Activated CD4-positive, alpha-beta T cell treated with anti-CD3 and anti-CD28 coated beads for 36 hours (primary cell): ENCODE measurements around the gene PRODH2. TPM values are rescaled to one million over a fixed set of nuclear protein-coding genes. Genes with fewer than 3 reads are reported as not detected.
A peak's percentile ranks its signal among the peaks of the same experiment; 100 is the strongest.

Source experiments
- ATAC-seq: fragments of 200-7000 bp; cut with Tn5 transposase; one replicate; pipeline ENCODE4 v1.10.0; 2021; ENCODE audit warnings: mild to moderate bottlenecking, moderate library complexity
- CTCF ChIA-PET: fragments of 350-600 bp; sonication (Branson Sonifier 250); formaldehyde crosslinking; loops from one replicate; lab custom pipeline; 2021; ENCODE audit warnings: antibody characterized with exemption; lab: Charles Lee
- POLR2A ChIA-PET: fragments of 350-600 bp; sonication (Branson Sonifier 250); formaldehyde crosslinking; loops from one replicate; lab custom pipeline; 2021; ENCODE audit warnings: antibody characterized with exemption, inconsistent platforms; lab: Charles Lee
- DNase-seq: peaks from one replicate; pipeline ENCODE4 v3.0.0-alpha.2; 2020
- H3K27ac Mint-ChIP-seq: one replicate; pipeline ENCODE4 v1.8.0; 2021; ENCODE audit warnings: mixed read lengths
- H3K27me3 Mint-ChIP-seq: one replicate; pipeline ENCODE4 v1.8.0; 2021; ENCODE audit warnings: mixed read lengths
- H3K36me3 Mint-ChIP-seq: one replicate; pipeline ENCODE4 v1.8.0; 2021; ENCODE audit warnings: low read depth, mixed read lengths
- H3K4me1 Mint-ChIP-seq: one replicate; pipeline ENCODE4 v1.8.0; 2021; ENCODE audit warnings: mixed read lengths
- H3K4me3 Mint-ChIP-seq: one replicate; pipeline ENCODE4 v1.8.0; 2021; ENCODE audit warnings: mild to moderate bottlenecking, moderate library complexity, mixed read lengths
- H3K9me3 Mint-ChIP-seq: one replicate; pipeline ENCODE4 v1.8.0; 2021; ENCODE audit warnings: low read depth, mixed read lengths
- intact Hi-C, 2 experiments: fragments of 100-400 bp; cut with DNase I in 1 of 2; cut with micrococcal nuclease in 1 of 2; formaldehyde crosslinking; loops; one replicate each; pipeline versions ENCODE4 v1.14.2 to v1.15.1; 2022 to 2024; cut with DNase I, micrococcal nuclease
- total RNA-seq, 2 experiments: library from RNA; stranded (reverse); gene quantifications; one replicate each; pipeline ENCODE4 v1.2.3, GENCODE V29; 2021

PRODH2 gene
- total RNA-seq, 2 experiments from 2014 or later = not detected

DNA sequence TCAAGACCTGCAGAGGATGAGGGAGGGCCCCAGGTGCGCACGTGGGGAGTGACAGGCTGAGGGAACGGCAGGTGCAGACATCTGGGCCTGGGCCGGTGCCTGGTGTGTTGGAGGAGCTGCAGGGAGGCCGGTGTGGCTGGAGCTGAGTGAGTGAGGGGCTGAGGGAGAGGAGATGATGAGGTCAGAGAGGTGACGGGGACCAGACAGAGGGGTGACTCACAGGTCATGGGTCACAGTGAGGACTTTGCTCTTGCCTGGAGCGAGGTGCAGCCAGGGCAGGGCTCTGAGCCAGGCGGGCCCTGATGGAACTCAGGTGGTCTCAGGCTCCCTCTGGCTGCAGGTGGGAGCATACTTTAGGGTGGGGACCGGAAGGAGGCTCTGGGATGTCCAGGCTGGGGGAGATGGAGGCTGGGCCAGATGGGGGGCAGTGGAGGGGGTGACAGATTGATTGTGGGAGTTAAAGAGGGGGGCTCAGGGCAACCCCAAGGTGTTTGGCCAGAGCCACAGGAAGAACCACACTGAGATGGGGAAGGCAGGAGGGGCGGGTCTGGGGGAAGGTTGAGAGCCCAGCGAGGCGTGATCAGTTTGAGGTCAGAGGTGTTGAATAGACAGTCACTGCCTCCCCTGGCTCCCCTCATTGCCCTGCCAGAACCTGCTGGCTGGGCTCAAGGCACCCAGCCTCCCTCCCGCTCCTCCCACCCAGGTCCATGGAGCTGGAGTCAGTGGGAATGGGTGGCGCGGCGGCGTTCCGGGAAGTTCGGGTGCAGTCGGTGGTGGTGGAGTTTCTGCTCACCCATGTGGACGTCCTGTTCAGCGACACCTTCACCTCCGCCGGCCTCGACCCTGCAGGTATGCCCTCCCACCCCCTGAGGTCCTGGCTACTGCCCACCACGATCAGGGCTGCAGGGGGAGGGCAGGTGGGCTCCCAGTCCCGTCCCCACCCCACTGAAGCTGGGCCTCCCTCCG, 28.9 kb downstream of the PRODH2 start:
- Mint-ChIP-seq H3K27me3 (no peaks in the 10 kb centered on the region), H3K36me3 (peaks cover 5% of the 10 kb centered on the region), H3K27ac (no peak overlapping the region), H3K9me3 (no peaks in the 10 kb centered on the region), H3K4me1 (no peaks in the 10 kb centered on the region), H3K4me3 (no peak overlapping the region)
- ChIA-PET CTCF (no interaction called here), POLR2A (no interaction called here)
- DNase-seq (no peak), ATAC-seq (peak; percentile 16)
- intact Hi-C loops = no loop called here

DNA sequence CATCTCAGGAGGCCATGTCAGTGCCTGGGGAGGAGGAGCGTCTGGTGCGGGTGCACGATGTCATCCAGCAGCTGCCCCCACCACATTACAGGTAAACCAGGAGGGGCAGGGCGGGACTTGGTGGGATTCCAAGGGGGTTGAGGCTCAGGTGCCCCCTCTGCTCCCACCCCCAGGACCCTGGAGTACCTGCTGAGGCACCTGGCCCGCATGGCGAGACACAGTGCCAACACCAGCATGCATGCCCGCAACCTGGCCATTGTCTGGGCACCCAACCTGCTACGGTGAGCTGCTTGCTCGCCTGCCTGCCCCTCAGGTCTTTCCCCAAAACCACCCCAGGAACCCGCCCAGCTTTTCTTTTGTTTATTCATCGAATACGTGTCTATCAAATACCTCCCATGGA, 30.1 kb downstream of the PRODH2 start:
- ATAC-seq (no peak), DNase-seq (no peak)
- ChIA-PET POLR2A (no interaction called here), CTCF (no interaction called here)
- intact Hi-C loops = no loop called here
- H3K9me3 Mint-ChIP-seq = no peaks in the 10 kb centered on the region
- no peaks in the 10 kb centered on the region for H3K4me1 Mint-ChIP-seq
- no peaks in the 10 kb centered on the region for H3K27me3 Mint-ChIP-seq
- peaks cover 5% of the 10 kb centered on the region for H3K36me3 Mint-ChIP-seq
- no peak overlapping the region for H3K4me3 Mint-ChIP-seq
- no peak overlapping the region for H3K27ac Mint-ChIP-seq

GRCh38 chr19:35781650-35782049, 31.0 kb downstream of the PRODH2 start:
- Mint-ChIP-seq H3K27me3 (no peaks in the 10 kb centered on the region), H3K36me3 (peaks cover 5% of the 10 kb centered on the region), H3K4me3 (no peak overlapping the region), H3K4me1 (no peaks in the 10 kb centered on the region), H3K9me3 (no peaks in the 10 kb centered on the region), H3K27ac (no peak overlapping the region)
- DNase-seq (no peak), ATAC-seq (no peak)
- ChIA-PET POLR2A (no interaction called here), CTCF (no interaction called here)
- intact Hi-C loops = no loop called here

GRCh38 chr19:35780717-35781116, 31.9 kb downstream of the PRODH2 start:
- ATAC-seq = no peak
- CTCF ChIA-PET = interaction anchor here (0.5 kb wide), 1 partner anchor 21 kb away, joined by 3 read pairs; no protein-coding TSS in a partner anchor
- Mint-ChIP-seq H3K27ac (no peak overlapping the region), H3K27me3 (no peaks in the 10 kb centered on the region), H3K36me3 (peaks cover 5% of the 10 kb centered on the region), H3K9me3 (no peaks in the 10 kb centered on the region), H3K4me3 (no peak overlapping the region), H3K4me1 (peaks cover 4% of the 10 kb centered on the region)
- DNase-seq = no peak
- intact Hi-C loops = no loop called here
- POLR2A ChIA-PET = no interaction called here

- POLR2A ChIA-PET = no interaction called here
- CTCF ChIA-PET = interaction anchor here (0.9 kb wide), 1 partner anchor 167 kb away, joined by 3 read pairs; no protein-coding TSS in a partner anchor
- Mint-ChIP-seq H3K27me3 (no peaks in the 10 kb centered on the region), H3K9me3 (no peaks in the 10 kb centered on the region), H3K4me1 (peaks cover 6% of the 10 kb centered on the region), H3K36me3 (peaks cover 5% of the 10 kb centered on the region), H3K4me3 (no peak overlapping the region), H3K27ac (no peak overlapping the region)
- ATAC-seq (no peak), DNase-seq (no peak)
- intact Hi-C loops = no loop called here
Observed at GRCh38 chr19:35780058-35780457, 32.6 kb downstream of the PRODH2 start.

- no peak overlapping the region for H3K4me3 Mint-ChIP-seq
- ChIA-PET CTCF (no interaction called here), POLR2A (interaction anchor here (0.6 kb wide), 1 partner anchor 19 kb away, joined by 3 read pairs; no protein-coding TSS in a partner anchor)
- no peak for DNase-seq
- peaks cover 12% of the 10 kb centered on the region for H3K4me1 Mint-ChIP-seq
- H3K36me3 Mint-ChIP-seq = peaks cover 5% of the 10 kb centered on the region
- H3K27me3 Mint-ChIP-seq = no peaks in the 10 kb centered on the region
- intact Hi-C loops = no loop called here
- ATAC-seq = no peak
- no peak overlapping the region for H3K27ac Mint-ChIP-seq
- H3K9me3 Mint-ChIP-seq = no peaks in the 10 kb centered on the region
Observed at GRCh38 chr19:35779033-35779432, 33.6 kb downstream of the PRODH2 start.

- intact Hi-C loops = no loop called here
- Mint-ChIP-seq H3K36me3 (peaks cover 5% of the 10 kb centered on the region), H3K27ac (no peak overlapping the region), H3K4me3 (no peak overlapping the region), H3K4me1 (peaks cover 12% of the 10 kb centered on the region), H3K9me3 (no peaks in the 10 kb centered on the region), H3K27me3 (no peaks in the 10 kb centered on the region)
- POLR2A ChIA-PET = no interaction called here
- CTCF ChIA-PET = no interaction called here
- no peak for ATAC-seq
- no peak for DNase-seq
Observed at GRCh38 chr19:35777961-35778360, 34.7 kb downstream of the PRODH2 start.

DNA sequence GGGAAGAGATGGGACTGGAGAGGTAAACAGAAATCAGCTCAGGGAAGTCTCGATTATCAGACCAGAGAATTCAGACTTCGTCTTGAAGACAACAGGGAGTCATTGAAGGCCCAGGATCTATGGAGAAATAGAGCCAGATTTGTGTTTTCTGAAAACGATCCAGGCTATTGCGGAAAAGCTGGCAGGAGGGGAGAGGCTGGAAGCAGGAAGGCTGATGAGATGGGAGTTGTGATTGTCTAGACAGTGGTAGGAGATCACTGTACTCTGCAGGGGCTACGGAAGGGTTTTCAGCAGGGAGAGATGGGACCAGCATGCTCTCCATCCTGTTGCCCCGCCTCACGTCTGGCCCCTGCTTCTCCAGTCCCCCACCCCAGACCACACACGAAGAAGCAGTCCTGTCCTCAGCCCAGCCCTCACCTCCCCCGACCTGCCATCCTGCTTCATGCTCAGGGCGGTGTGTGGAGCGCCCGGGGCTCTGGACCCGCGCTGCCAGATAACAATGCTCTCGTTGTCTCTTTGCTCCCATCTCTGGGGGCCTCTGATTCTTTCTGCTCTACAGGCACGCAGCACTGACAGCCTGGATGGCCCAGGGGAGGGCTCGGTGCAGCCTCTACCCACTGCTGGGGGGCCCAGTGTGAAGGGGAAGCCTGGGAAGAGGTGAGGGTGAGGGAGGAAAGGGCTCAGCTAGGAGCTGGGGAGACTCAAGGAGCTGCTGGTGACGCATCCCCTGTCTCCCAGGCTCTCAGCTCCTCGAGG, 35.4 kb downstream of the PRODH2 start:
- Mint-ChIP-seq H3K4me1 (peaks cover 12% of the 10 kb centered on the region), H3K9me3 (no peaks in the 10 kb centered on the region), H3K27ac (no peak overlapping the region), H3K4me3 (peak overlapping the region; percentile 75), H3K36me3 (peaks cover 5% of the 10 kb centered on the region), H3K27me3 (no peaks in the 10 kb centered on the region)
- CTCF ChIA-PET = no interaction called here
- no peak for ATAC-seq
- POLR2A ChIA-PET = no interaction called here
- intact Hi-C loops = no loop called here
- DNase-seq = no peak

DNA sequence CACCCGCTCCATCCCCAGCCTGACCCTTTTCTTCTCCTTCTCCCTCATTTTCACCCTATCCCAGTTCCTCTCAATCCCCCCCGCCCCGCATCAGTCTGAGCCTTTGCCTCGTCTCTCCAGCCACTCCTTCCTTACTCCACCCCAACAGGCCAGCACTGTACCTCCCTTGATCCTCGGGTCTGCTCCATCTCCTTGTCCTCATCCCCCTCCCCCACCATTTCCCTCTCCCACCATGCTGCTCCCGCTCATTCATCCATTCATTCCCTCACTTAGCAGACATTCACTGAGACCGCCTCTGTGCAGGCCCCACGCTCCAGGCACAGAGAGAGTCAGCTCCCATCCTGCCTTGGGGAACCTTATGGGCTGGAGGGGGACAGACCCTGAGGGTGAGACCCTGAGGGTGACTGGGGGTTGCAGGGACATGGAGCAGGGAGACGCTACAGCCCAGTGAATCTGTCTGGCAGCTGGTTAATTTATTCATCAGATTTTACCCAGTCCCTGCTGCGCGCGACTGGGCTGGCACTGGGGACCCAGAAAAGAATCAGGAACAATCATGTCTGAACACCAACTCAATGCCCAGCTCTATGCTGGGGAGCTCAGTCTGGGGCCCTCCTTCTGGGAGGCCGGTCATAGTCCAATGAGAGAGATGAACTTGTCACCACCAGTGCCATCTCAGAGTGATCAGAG, 36.4 kb downstream of the PRODH2 start:
- intact Hi-C loops = no loop called here
- ATAC-seq (no peak), DNase-seq (no peak)
- Mint-ChIP-seq H3K4me1 (peaks cover 12% of the 10 kb centered on the region), H3K27ac (no peak overlapping the region), H3K27me3 (no peaks in the 10 kb centered on the region), H3K36me3 (peaks cover 4% of the 10 kb centered on the region), H3K9me3 (no peaks in the 10 kb centered on the region), H3K4me3 (peak overlapping the region; percentile 75)
- ChIA-PET CTCF (no interaction called here), POLR2A (no interaction called here)

DNA sequence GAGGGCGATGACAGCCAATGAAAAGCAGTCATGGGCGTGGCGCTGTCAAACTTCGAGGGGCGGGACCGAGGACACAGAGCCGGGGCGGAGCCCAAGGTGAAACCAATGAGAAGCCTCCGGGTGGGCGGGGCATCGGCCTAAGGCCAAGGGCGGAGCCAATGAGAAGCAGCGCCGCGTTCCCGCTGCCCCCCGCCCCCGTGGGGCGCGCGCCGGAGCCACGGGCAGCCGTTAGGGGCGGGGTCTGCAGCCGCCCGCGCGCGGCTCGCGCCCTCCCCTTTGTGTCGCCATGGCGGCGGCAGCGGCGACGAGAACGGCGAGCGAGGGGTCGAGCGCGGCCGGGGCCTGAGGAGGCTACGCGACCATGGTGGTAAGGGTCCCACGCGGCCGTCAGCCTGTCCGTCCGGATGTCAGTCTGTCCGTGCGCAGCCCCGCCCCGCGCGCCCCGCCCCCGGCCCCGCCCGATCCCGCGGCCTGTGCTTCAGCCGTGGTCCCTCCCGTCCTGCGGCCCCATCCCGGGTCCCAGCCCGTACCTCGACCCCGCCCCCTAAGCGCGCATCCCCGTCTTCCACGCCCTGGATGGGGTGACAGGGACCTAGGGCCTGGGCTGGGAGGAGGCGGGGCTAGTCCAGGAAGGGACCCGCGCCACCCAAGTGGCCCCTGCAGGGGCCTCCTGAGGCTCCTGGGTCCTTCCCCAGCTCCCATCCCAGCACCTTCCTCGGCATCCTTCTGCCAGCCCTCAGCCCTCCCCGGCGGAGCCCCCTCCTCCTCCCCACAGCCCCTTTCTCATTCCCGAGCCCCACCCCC, 37.1 kb downstream of the PRODH2 start, which contains the start of gene ARHGAP33:
Gene ARHGAP33, plus strand, starts transcription at position 267 of the 804 bp plus-strand sequence. Its CDS starts 95 bp downstream, at position 362.
- Mint-ChIP-seq H3K27ac (no peak within 1 kb of the TSS), H3K9me3 (no peaks in the 10 kb centered on the region), H3K27me3 (no peaks in the 10 kb centered on the region), H3K4me3 (peak within 1 kb of the TSS; percentile 75), H3K4me1 (peaks cover 12% of the 10 kb centered on the region), H3K36me3 (peaks cover 2% of the 10 kb centered on the region)
- intact Hi-C loops = loop anchor here (1.0 to 2.0 kb wide), 17 partner anchors 17 to 365 kb away; partner anchors contain the start of genes LIN37 (in 2 of the 2), PROSER3 (in 2 of the 2), PSENEN (in 2 of the 2) and U2AF1L4 (in 2 of the 2)
- ATAC-seq (peak; percentile 98), DNase-seq (peak; percentile 100)
- POLR2A ChIA-PET = no interaction called here
- CTCF ChIA-PET = no interaction called here
